Endothelial cell of umbilical vein (primary cell): ENCODE measurements around the gene CLPTM1L. TPM values are rescaled to one million over a fixed set of nuclear protein-coding genes. Genes with fewer than 3 reads are reported as not detected.

ENCODE experiments used
- BruUV-seq: library from RNA; stranded (reverse); fragments of 400-500 nt; replicated peaks from 2 replicates; lab custom pipeline; 2021; lab: Mats Ljungman, UMichigan
- CTCF ChIA-PET: fragments of 300-600, 350-600 bp; sonication (Branson Sonifier 250); formaldehyde crosslinking; loops from one replicate; lab custom pipeline; 2021; ENCODE audit warnings: antibody characterized with exemption, inconsistent platforms; lab: Charles Lee
- POLR2A ChIA-PET: fragments of 300-600, 350-600 bp; sonication (Branson Sonifier 250); formaldehyde crosslinking; loops from one replicate; lab custom pipeline; 2021; ENCODE audit warnings: antibody characterized with exemption, inconsistent platforms; lab: Charles Lee
- DNase-seq: peaks from one replicate; pipeline ENCODE4 v3.0.0-alpha.2; 2011; ENCODE audit warnings: low read depth, low spot score
- FAIRE-seq: peaks from 2 replicates; lab custom pipeline; 2011; peaks lifted over from hg19 to GRCh38; lab: Jason Lieb, UNC
- H2AFZ ChIP-seq: 2 replicates; pipeline ENCODE4 v1.6.0; 2012; ENCODE audit warnings: low read depth, low read length, control low read depth, inconsistent platforms
- H3K27ac ChIP-seq: 2 replicates; pipeline ENCODE4 v1.5.1; 2011; ENCODE audit warnings: low read depth, mild to moderate bottlenecking, control low read depth, low read length, moderate library complexity; ENCODE audit not compliant: insufficient read depth
- H3K27me3 ChIP-seq, 2 experiments: 2 replicates each; pipeline versions ENCODE4 v1.6.0 to v1.6.1; 2011; ENCODE audit warnings: low read length in 2 of 2, mixed read lengths in 1 of 2; ENCODE audit not compliant: control insufficient read depth in 2 of 2, insufficient read depth in 2 of 2
- H3K36me3 ChIP-seq, 2 experiments: 2 replicates in 1 of 2; 3 replicates in 1 of 2; pipeline ENCODE4 v1.5.1; 2011; ENCODE audit warnings: low read length in 2 of 2, mild to moderate bottlenecking in 1 of 2, moderate library complexity in 1 of 2; ENCODE audit not compliant: control insufficient read depth in 2 of 2, insufficient read depth in 2 of 2; ENCODE audit errors: extremely low read depth in 1 of 2
- H3K4me1 ChIP-seq: 3 replicates; pipeline ENCODE4 v1.5.1; 2011; ENCODE audit warnings: mild to moderate bottlenecking, low read length; ENCODE audit not compliant: control insufficient read depth, insufficient read depth; ENCODE audit errors: extremely low read depth
- H3K4me2 ChIP-seq: 2 replicates; pipeline ENCODE4 v1.6.1; 2011; ENCODE audit warnings: low read length, control low read depth, mixed read lengths; ENCODE audit not compliant: insufficient read depth
- H3K4me3 ChIP-seq, 3 experiments: fragments of 200-600 bp in 1 of 3; sonication (generic), shearing (Covaris generic) in 1 of 3; replicated peaks in 1 of 3; 2 replicates each; pipeline ENCODE4 v1.5.1; 2011 to 2016; ENCODE audit warnings: control low read depth in 3 of 3, low read length in 3 of 3, mild to moderate bottlenecking in 2 of 3, inconsistent platforms in 1 of 3, low read depth in 1 of 3, moderate library complexity in 1 of 3; ENCODE audit not compliant: insufficient read depth in 1 of 3
- H3K79me2 ChIP-seq: 2 replicates; pipeline ENCODE4 v1.6.0; 2012; ENCODE audit warnings: low read length, inconsistent platforms; ENCODE audit not compliant: control insufficient read depth, insufficient read depth
- H3K9ac ChIP-seq: replicated peaks from 2 replicates; pipeline ENCODE3; 2011; ENCODE audit warnings: low read length, control low read depth; ENCODE audit not compliant: insufficient read depth; ENCODE audit errors: extremely low read depth
- H3K9me1 ChIP-seq: replicated peaks from 3 replicates; pipeline ENCODE4 v1.6.0; 2011; ENCODE audit warnings: mild to moderate bottlenecking, low read length; ENCODE audit not compliant: control insufficient read depth, insufficient read depth; ENCODE audit errors: extremely low read depth
- H3K9me3 ChIP-seq: replicated peaks from 2 replicates; pipeline ENCODE4 v1.5.1; 2012; ENCODE audit warnings: low read length, inconsistent platforms; ENCODE audit not compliant: control insufficient read depth, insufficient read depth
- H4K20me1 ChIP-seq: replicated peaks from 2 replicates; pipeline ENCODE3; 2011; ENCODE audit warnings: mild to moderate bottlenecking, low read length; ENCODE audit not compliant: control insufficient read depth, insufficient read depth; ENCODE audit errors: extremely low read depth
- CTCF ChIP-seq, 2 donors: IDR thresholded peaks; 1 replicate in 1 of 2; 2 replicates in 1 of 2; pipeline ENCODE4 v1.5.1; 2011; ENCODE audit warnings: low read length in 2 of 2, mild to moderate bottlenecking in 2 of 2, moderate library complexity in 2 of 2, control low read depth in 1 of 2, inconsistent platforms in 1 of 2, low read depth in 1 of 2; ENCODE audit not compliant: insufficient read depth in 1 of 2; ENCODE audit errors: extremely low read depth in 1 of 2
- EZH2 ChIP-seq: IDR thresholded peaks from 2 replicates; pipeline ENCODE4 v1.6.1; 2012; ENCODE audit warnings: borderline replicate concordance, low read depth, mild to moderate bottlenecking, moderate library complexity, low read length, inconsistent platforms; ENCODE audit not compliant: severe bottlenecking
- FOS ChIP-seq: IDR thresholded peaks from 2 replicates; pipeline ENCODE4 v1.6.1; 2011; ENCODE audit warnings: mild to moderate bottlenecking, low read length, moderate library complexity, borderline replicate concordance; ENCODE audit not compliant: insufficient read depth
- GATA2 ChIP-seq: IDR thresholded peaks from 2 replicates; pipeline ENCODE4 v1.7.0; 2011; ENCODE audit warnings: low read depth, mild to moderate bottlenecking, moderate library complexity, mixed read lengths, low read length; ENCODE audit not compliant: insufficient read length, insufficient read depth
- JUN ChIP-seq: IDR thresholded peaks from 2 replicates; pipeline ENCODE4 v1.6.1; 2011; ENCODE audit warnings: borderline replicate concordance, low read depth; ENCODE audit not compliant: insufficient read length, insufficient read depth
- MAX ChIP-seq: IDR thresholded peaks from 2 replicates; pipeline ENCODE4 v1.6.1; 2011; ENCODE audit not compliant: insufficient read depth, insufficient read length
- MYC ChIP-seq: IDR thresholded peaks from one replicate; pipeline ENCODE4 v1.6.1; 2011; ENCODE audit warnings: mild to moderate bottlenecking, low read depth, low read length
- POLR2A ChIP-seq: IDR thresholded peaks from 2 replicates; pipeline ENCODE4 v1.6.1; 2012; ENCODE audit warnings: low read depth, mild to moderate bottlenecking, control low read depth, low read length
- POLR2AphosphoS5 ChIP-seq: IDR thresholded peaks from 2 replicates; pipeline ENCODE4 v1.6.1; 2012; ENCODE audit warnings: low read depth, mild to moderate bottlenecking, control low read depth, low read length, moderate library complexity; ENCODE audit not compliant: insufficient read depth
- dilution Hi-C: fragments of 300-500 bp; cut with MboI; formaldehyde crosslinking; loops from one replicate; pipeline ENCODE4 v1.15.0; 2019; ENCODE audit warnings: low sequenced_read_pairs; ENCODE audit not compliant: extremely low pct_ligation_motif_present
- intact Hi-C: fragments of 100-400 bp; cut with micrococcal nuclease; formaldehyde crosslinking; loops from one replicate; pipeline ENCODE4 v1.10.0; 2022
- polyA plus RNA-seq, 4 experiments: library from polyadenylated mRNA; depleted of rRNA in 3 of 4; stranded (reverse) in 3 of 4; unstranded in 1 of 4; fragments of >200 nt; gene quantifications; 2 replicates each; pipeline versions ENCODE4 v1.2.1 to v1.2.3, GENCODE V29; 2011 to 2012; ENCODE audit warnings: missing spikeins in 1 of 4
- total RNA-seq: library from RNA; stranded (reverse); gene quantifications from 2 replicates; pipeline ENCODE4 v1.2.3, GENCODE V29; 2021

CLPTM1L gene
- total and polyA plus RNA-seq, 2 donors (not counting 3 experiments of a cell fraction or from before 2014, with no cell fraction given), result 116 to 191 TPM

DNA sequence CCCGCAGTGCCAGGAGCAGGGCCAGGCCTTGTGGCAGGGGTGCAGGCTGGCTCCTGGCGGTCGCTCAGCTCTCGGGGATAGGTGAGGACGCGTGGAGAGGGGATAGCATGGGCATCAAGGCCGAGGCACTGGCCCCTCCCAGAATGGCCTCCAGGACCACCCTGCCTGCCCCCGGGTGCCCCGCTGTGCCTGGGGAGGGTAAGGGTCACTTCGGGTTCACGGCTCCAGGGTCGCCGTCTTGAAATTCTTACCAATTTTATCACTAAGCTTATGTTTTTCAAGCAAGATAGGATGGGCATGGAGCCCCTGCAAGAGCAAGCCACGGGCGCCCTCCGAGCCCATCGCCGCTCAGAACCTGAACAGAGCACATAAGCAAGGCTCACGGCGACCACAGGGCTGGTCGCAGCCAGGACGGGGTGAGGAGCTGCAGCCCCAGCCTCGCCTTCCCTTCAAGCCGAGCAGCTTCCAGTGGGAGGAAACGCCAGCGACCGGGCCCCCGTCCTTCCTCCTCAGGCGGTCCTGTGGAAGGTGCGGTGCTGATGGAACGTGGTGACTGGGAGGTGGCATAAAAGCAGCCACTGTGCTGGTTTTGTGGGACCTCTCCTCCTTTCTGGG lies 14.2 kb upstream of the CLPTM1L start:
- H3K27me3 ChIP-seq, result peaks cover 2 to 5% of the 10 kb centered on the region in 2 experiments
- no peaks in the 10 kb centered on the region for H3K9me1 ChIP-seq
- H3K4me3 ChIP-seq, result no peak overlapping the region
- DNase-seq (no peak), FAIRE-seq (no peak)
- no peak overlapping the region for H3K4me2 ChIP-seq
- POLR2A ChIA-PET, result no interaction called here
- H3K36me3 ChIP-seq, result no peaks in the 10 kb centered on the region
- CTCF ChIA-PET, result no interaction called here
- no peak overlapping the region for H3K9ac ChIP-seq
- intact Hi-C loops (no loop called here), dilution Hi-C loops (no loop called here)
- no peaks in the 10 kb centered on the region for H4K20me1 ChIP-seq
- BruUV-seq, result no TSS peak
- H2AFZ ChIP-seq, result no peak overlapping the region
- no peaks in the 10 kb centered on the region for H3K9me3 ChIP-seq
- H3K79me2 ChIP-seq, result no peaks in the 10 kb centered on the region
- no peaks in the 10 kb centered on the region for H3K4me1 ChIP-seq
- no peak for TF ChIP-seq MAX
- TF ChIP-seq POLR2A, result no peak
- no peak for TF ChIP-seq POLR2AphosphoS5
- no peak for TF ChIP-seq GATA2
- no peak for TF ChIP-seq MYC
- TF ChIP-seq JUN, result no peak
- TF ChIP-seq EZH2, result no peak
- no peak overlapping the region for H3K27ac ChIP-seq

DNA sequence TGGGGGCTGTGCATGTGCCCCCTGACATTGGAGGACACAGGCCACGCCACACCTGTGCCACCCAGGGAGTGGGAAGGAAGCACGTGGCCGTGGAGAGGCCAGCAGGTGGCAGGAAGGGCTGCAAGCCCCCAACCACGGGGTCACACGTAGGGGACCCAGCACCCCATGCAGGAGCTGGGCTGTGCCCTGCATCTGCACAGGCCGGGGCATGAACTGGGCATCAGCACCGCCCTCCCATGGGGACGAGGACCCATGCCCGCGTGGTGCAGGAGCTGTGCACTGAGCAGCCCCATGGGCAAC lies 13.8 kb upstream of the CLPTM1L start:
- Histone ChIP-seq H4K20me1 (no peaks in the 10 kb centered on the region), H2AFZ (no peak overlapping the region), H3K27ac (no peak overlapping the region), H3K9me1 (no peaks in the 10 kb centered on the region), H3K4me1 (no peaks in the 10 kb centered on the region), H3K9ac (no peak overlapping the region), H3K4me3 (no peak overlapping the region), H3K4me2 (no peak overlapping the region), H3K27me3 (peaks cover 2 to 5% of the 10 kb centered on the region in 2 experiments), H3K79me2 (no peaks in the 10 kb centered on the region), H3K9me3 (no peaks in the 10 kb centered on the region), H3K36me3 (no peaks in the 10 kb centered on the region)
- BruUV-seq, result no TSS peak
- CTCF ChIA-PET, result no interaction called here
- intact Hi-C loops, result no loop called here
- dilution Hi-C loops, result no loop called here
- POLR2A ChIA-PET, result no interaction called here
- DNase-seq (no peak), FAIRE-seq (no peak)
- TF ChIP-seq MAX (no peak), POLR2A (no peak), CTCF (IDR thresholded peaks at IDR 0.05; ENCODE audit: extremely low read depth in 1 of 2, insufficient read depth in 1 of 2, low read depth in 1 of 2, low read length in 2 of 2) (no peak), EZH2 (no peak), FOS (no peak), POLR2AphosphoS5 (no peak), GATA2 (no peak), JUN (no peak), MYC (no peak)
